Measurements from ENCODE around the gene WSCD2.

DNA sequence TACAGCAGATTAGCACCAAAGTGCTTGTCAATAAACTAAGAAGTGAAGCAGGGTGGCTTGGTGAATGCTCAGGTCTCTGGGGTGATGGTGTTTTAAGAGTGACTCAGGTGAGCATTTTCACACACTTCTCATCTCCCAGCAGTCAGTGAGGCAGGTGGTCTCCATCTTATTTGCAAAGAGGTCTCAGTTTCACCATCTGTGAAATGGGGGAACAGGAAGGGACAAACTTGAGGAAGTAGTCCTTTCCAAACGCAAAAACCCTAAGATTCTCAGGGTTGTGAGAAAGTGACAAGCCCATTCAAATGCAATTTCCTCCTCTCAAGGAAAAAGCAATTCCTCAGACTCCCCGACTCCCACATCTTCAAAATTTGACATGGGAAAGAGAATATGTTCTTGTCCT lies 155.9 kb downstream of the WSCD2 start:
- TF ChIP-seq, protein P1, sequence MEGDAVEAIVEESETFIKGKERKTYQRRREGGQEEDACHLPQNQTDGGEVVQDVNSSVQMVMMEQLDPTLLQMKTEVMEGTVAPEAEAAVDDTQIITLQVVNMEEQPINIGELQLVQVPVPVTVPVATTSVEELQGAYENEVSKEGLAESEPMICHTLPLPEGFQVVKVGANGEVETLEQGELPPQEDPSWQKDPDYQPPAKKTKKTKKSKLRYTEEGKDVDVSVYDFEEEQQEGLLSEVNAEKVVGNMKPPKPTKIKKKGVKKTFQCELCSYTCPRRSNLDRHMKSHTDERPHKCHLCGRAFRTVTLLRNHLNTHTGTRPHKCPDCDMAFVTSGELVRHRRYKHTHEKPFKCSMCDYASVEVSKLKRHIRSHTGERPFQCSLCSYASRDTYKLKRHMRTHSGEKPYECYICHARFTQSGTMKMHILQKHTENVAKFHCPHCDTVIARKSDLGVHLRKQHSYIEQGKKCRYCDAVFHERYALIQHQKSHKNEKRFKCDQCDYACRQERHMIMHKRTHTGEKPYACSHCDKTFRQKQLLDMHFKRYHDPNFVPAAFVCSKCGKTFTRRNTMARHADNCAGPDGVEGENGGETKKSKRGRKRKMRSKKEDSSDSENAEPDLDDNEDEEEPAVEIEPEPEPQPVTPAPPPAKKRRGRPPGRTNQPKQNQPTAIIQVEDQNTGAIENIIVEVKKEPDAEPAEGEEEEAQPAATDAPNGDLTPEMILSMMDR (IDR thresholded peaks at IDR 0.05; ENCODE audit: poor library complexity, severe bottlenecking), result no peak
- no peak for TF ChIP-seq TAF1 (IDR thresholded peaks at IDR 0.05; ENCODE audit: low read depth)

Measured in neural cell (in vitro differentiated cells).